CD4-positive, alpha-beta T cell treated with Interleukin-10 for 1 hour (primary cell): ENCODE results near the gene PFKFB1.

Source experiments
- DNase-seq: peaks from one replicate; pipeline ENCODE4 v3.0.0-alpha.2; 2020

PFKFB1 gene

GRCh38 chrX:54994099-54994498, at the start of gene PFKFB1:
TSS of gene PFKFB1 (minus strand) at chrX:54994188. CDS start at chrX:54994007, 181 bp downstream.
- no peak for DNase-seq

- DNase-seq: no peak
Measured at GRCh38 chrX:55041514-55041913, 47.5 kb upstream of the PFKFB1 start.

GRCh38 chrX:55039471-55039870, 45.5 kb upstream of the PFKFB1 start:
- no peak for DNase-seq

- DNase-seq: no peak
Measured at GRCh38 chrX:55033429-55033828, 39.4 kb upstream of the PFKFB1 start.

- DNase-seq: no peak
Measured at GRCh38 chrX:55030271-55031205, 36.5 kb upstream of the PFKFB1 start, which contains the start of gene ALAS2. TSS of gene ALAS2 (minus strand) at chrX:55030977. CDS start at chrX:55026000, 4,977 bp downstream.

GRCh38 chrX:55029291-55029690, 35.3 kb upstream of the PFKFB1 start:
- DNase-seq: no peak

- DNase-seq: no peak
Measured at GRCh38 chrX:55028611-55029010, 34.6 kb upstream of the PFKFB1 start.

GRCh38 chrX:55028040-55028439, 34.1 kb upstream of the PFKFB1 start:
- no peak for DNase-seq

GRCh38 chrX:55026840-55027239, 32.9 kb upstream of the PFKFB1 start:
- no peak for DNase-seq

GRCh38 chrX:55026143-55026542, 32.2 kb upstream of the PFKFB1 start:
- DNase-seq: no peak

- DNase-seq: no peak
Measured at GRCh38 chrX:55014897-55015299, 20.9 kb upstream of the PFKFB1 start.

GRCh38 chrX:55011294-55011693, 17.3 kb upstream of the PFKFB1 start:
- no peak for DNase-seq

GRCh38 chrX:55008571-55009358, 14.8 kb upstream of the PFKFB1 start:
- DNase-seq: no peak

- no peak for DNase-seq
Measured at GRCh38 chrX:55007656-55008055, 13.7 kb upstream of the PFKFB1 start.

GRCh38 chrX:55006827-55007621, 13.0 kb upstream of the PFKFB1 start:
- no peak for DNase-seq

GRCh38 chrX:55005256-55005655, 11.3 kb upstream of the PFKFB1 start:
- DNase-seq: no peak

GRCh38 chrX:55004231-55004630, 10.2 kb upstream of the PFKFB1 start:
- DNase-seq: no peak

GRCh38 chrX:54999717-55000598, 6.0 kb upstream of the PFKFB1 start, which contains the start of gene APEX2:
TSS of gene APEX2 (plus strand) at chrX:55000363. CDS start at chrX:55000423, 60 bp downstream.
- DNase-seq: peak; percentile 88

- DNase-seq: no peak
Measured at GRCh38 chrX:54995621-54996020, 1.6 kb upstream of the PFKFB1 start.

- no peak for DNase-seq
Measured at GRCh38 chrX:54994668-54995351, 822 bp upstream of the PFKFB1 start.
